Left lung (tissue), 10 donors: ENCODE measurements around the gene NDUFAF8. TPM values are rescaled to one million over a fixed set of nuclear protein-coding genes. Genes with fewer than 3 reads are reported as not detected.

Experiments
- ATAC-seq: fragments of 200-7000 bp; cut with Tn5 transposase; one replicate; pipeline ENCODE4 v1.9.1; 2020; ENCODE audit warnings: moderate library complexity
- DNase-seq, 4 donors: peaks; one replicate each; pipeline ENCODE4 v3.0.0-alpha.2; 2013 to 2020
- H3K27ac ChIP-seq, 2 donors: fragments of 200-600 bp; sonication (generic) in 1 of 2; one replicate each; pipeline versions ENCODE4 v1.5.0 to v1.8.0; 2020 to 2021
- H3K27me3 ChIP-seq, 2 donors: fragments of 200-600 bp; sonication (generic) in 1 of 2; one replicate each; pipeline versions ENCODE4 v1.5.0 to v1.8.0; 2020 to 2021
- H3K36me3 ChIP-seq, 2 donors: fragments of 200-600 bp; sonication (generic) in 1 of 2; one replicate each; pipeline versions ENCODE4 v1.5.0 to v1.8.0; 2020 to 2021
- H3K4me1 ChIP-seq, 2 donors: fragments of 200-600 bp; one replicate each; pipeline ENCODE4 v1.8.0; 2021
- H3K4me3 ChIP-seq, 2 donors: fragments of 200-600 bp; sonication (generic) in 1 of 2; one replicate each; pipeline versions ENCODE4 v1.5.0 to v1.8.0; 2020 to 2021; ENCODE audit warnings: mild to moderate bottlenecking in 1 of 2
- H3K9me3 ChIP-seq, 2 donors: fragments of 200-600 bp; sonication (generic) in 1 of 2; one replicate each; pipeline versions ENCODE4 v1.5.0 to v1.8.0; 2020 to 2021
- CTCF ChIP-seq, 2 donors: fragments of 200-600 bp; sonication (generic) in 1 of 2; IDR thresholded peaks; one replicate each; pipeline versions ENCODE4 v1.5.0 to v1.8.0; 2021; ENCODE audit warnings: antibody characterized with exemption in 2 of 2
- intact Hi-C, 2 donors: fragments of 100-400 bp; cut with DNase I; formaldehyde crosslinking; loops; one replicate each; pipeline versions ENCODE4 v1.11.2 to v1.14.2; 2022
- polyA plus RNA-seq, 6 donors: library from polyadenylated mRNA; unstranded; fragments of 120-200 nt; gene quantifications; one replicate each; pipeline ENCODE4 v1.2.1, GENCODE V29; 2013; ENCODE audit not compliant: insufficient read length in 6 of 6
- total RNA-seq, 2 donors: library from RNA; stranded (reverse); fragmentation: NEBNext Ultra II Directional; extraction: Animal tissue kit (Norgen Biotek cat#: 25700); gene quantifications; one replicate each; pipeline ENCODE4 v1.2.1, GENCODE V29; 2021
- donor health status: DM: no; HTN: yes; CAD: no.
- donor health status: DM: no; HTN: no; CAD: no.

The NDUFAF8 gene
- total and polyA plus RNA-seq, 8 donors: 27.5 to 48.0 (median 39.1) TPM

- ATAC-seq (no peak), DNase-seq (no peak)
- intact Hi-C loops: no loop called here
- Histone ChIP-seq H3K36me3 (peaks cover 0 to 59% of the 10 kb centered on the region in 2 donors), H3K4me1 (peaks cover 0 to 19% of the 10 kb centered on the region in 2 donors), H3K27ac (no peak overlapping the region), H3K9me3 (peaks cover 0 to 2% of the 10 kb centered on the region in 2 donors), H3K4me3 (no peak overlapping the region), H3K27me3 (no peaks in the 10 kb centered on the region)
- TF ChIP-seq CTCF (IDR thresholded peaks at IDR 0.05): no peak
These were observed 9.5 kb upstream of the NDUFAF8 start for GRCh38 chr17:81229666-81229920.

GRCh38 chr17:81230043-81230820 is 8.9 kb upstream of the NDUFAF8 start:
- intact Hi-C loops: no loop called here
- Histone ChIP-seq H3K4me1 (peaks cover 0 to 19% of the 10 kb centered on the region in 2 donors), H3K36me3 (peaks cover 0 to 60% of the 10 kb centered on the region in 2 donors), H3K27me3 (no peaks in the 10 kb centered on the region), H3K27ac (no peak overlapping the region), H3K9me3 (peaks cover 0 to 2% of the 10 kb centered on the region in 2 donors), H3K4me3 (no peak overlapping the region)
- no peak for TF ChIP-seq CTCF (IDR thresholded peaks at IDR 0.05)
- DNase-seq (peak in 1 of 4 donors; percentile 76), ATAC-seq (peak; percentile 9)

GRCh38 chr17:81231121-81231645 is 7.9 kb upstream of the NDUFAF8 start:
- intact Hi-C loops: no loop called here
- DNase-seq: peak in 1 of 4 donors; percentile 75
- Histone ChIP-seq H3K27ac (no peak overlapping the region), H3K9me3 (peaks cover 0 to 2% of the 10 kb centered on the region in 2 donors), H3K36me3 (peaks cover 0 to 70% of the 10 kb centered on the region in 2 donors), H3K4me1 (peaks cover 0 to 23% of the 10 kb centered on the region in 2 donors), H3K4me3 (no peak overlapping the region), H3K27me3 (no peaks in the 10 kb centered on the region)
- no peak for TF ChIP-seq CTCF (IDR thresholded peaks at IDR 0.05)
- ATAC-seq: no peak

- TF ChIP-seq CTCF (IDR thresholded peaks at IDR 0.05): no peak
- ATAC-seq (no peak), DNase-seq (peak in 1 of 4 donors; percentile 77)
- Histone ChIP-seq H3K27me3 (no peaks in the 10 kb centered on the region), H3K36me3 (peaks cover 0 to 77% of the 10 kb centered on the region in 2 donors), H3K4me1 (peaks cover 0 to 31% of the 10 kb centered on the region in 2 donors), H3K27ac (no peak overlapping the region), H3K4me3 (no peak overlapping the region), H3K9me3 (peaks cover 0 to 2% of the 10 kb centered on the region in 2 donors)
- intact Hi-C loops: no loop called here
These were observed 7.1 kb upstream of the NDUFAF8 start for GRCh38 chr17:81231766-81232581.
